ENCODE measurements around the gene ZNF710.

DNA sequence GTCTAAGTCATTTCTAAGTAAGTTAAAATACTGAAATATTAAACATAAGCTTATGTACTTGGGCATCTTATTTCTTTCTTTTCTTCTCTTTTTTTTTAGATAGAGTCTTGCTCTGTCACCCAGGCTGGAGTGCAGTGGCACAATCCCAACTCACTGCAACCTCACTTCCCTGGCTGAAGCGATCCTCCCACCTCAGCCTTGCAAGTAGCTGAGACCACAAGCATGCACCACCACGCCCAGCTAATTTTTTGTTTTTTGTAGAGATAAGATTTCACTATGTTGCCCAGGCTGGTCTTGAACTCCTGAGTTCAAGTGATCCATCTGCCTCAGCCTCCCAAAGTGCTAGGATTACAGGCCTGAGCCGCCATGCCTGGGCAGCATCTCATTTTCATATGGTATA lies 16.0 kb upstream of the ZNF710 start:
- no peak for TF ChIP-seq POLR2A (IDR thresholded peaks at IDR 0.05)
- TF ChIP-seq, protein P1, sequence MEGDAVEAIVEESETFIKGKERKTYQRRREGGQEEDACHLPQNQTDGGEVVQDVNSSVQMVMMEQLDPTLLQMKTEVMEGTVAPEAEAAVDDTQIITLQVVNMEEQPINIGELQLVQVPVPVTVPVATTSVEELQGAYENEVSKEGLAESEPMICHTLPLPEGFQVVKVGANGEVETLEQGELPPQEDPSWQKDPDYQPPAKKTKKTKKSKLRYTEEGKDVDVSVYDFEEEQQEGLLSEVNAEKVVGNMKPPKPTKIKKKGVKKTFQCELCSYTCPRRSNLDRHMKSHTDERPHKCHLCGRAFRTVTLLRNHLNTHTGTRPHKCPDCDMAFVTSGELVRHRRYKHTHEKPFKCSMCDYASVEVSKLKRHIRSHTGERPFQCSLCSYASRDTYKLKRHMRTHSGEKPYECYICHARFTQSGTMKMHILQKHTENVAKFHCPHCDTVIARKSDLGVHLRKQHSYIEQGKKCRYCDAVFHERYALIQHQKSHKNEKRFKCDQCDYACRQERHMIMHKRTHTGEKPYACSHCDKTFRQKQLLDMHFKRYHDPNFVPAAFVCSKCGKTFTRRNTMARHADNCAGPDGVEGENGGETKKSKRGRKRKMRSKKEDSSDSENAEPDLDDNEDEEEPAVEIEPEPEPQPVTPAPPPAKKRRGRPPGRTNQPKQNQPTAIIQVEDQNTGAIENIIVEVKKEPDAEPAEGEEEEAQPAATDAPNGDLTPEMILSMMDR (IDR thresholded peaks at IDR 0.05) = no peak

Data from adrenal gland (tissue), 5 donors.